GM19463 (cell line): ENCODE data around the gene MBD1.
"Not testable (repeated sequence)": the region's sequence is repeated elsewhere in the genome, so short reads cannot be mapped to it uniquely, and the experiment has no call there.

ENCODE experiments used
- ATAC-seq: cut with Tn5 transposase; IDR thresholded peaks from one replicate; pipeline ENCODE4 v1.9.1; 2021; ENCODE audit warnings: mild to moderate bottlenecking, moderate library complexity; ENCODE audit not compliant: unreplicated experiment

MBD1 gene

DNA sequence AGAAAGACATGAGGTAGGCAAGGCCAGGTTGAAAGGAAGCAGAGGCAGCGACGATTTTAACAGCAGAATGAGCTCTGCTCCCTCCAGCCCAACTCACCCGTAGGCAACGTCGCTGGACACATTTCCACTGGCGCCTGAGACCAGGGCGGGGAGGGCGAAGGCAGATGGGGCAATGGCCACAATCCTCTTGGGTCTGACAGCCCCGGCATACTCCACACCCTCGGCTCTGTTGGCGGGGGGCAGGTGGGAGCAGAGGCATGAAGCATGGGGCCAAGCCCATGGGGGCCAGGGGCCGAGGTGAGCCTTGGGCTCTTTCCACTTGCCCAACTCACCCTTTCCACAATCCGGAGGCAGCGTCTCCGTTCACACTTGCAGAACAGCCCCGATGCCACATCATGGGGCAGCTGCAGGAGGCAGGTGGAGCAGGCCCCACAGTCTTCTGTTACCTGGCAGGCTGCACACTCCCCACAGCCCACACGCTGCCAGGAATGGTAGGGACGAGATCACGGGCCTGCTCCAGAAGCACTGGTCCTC is 5.8 kb downstream of the MBD1 start:
- ATAC-seq: no peak

DNA sequence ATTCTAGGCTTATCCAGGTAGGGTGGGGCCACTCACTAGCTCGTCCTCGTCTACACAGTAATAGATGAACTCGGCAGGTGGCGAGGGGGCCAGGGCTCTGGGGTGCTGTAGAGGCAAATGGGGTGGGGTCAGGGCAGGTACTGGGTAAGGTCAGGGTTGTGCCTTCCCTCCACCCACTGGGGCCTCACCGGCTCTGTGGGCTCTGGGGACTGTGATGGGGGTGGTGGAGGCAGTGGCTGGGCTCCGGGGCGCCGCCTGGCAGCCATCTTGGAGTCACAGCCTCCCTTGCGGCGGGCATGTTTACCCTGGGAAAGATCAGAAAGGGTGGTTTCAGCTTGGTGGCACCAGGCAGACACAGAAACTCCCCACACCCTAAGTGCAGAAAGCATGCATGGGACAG is 6.4 kb downstream of the MBD1 start:
- ATAC-seq: no peak

DNA sequence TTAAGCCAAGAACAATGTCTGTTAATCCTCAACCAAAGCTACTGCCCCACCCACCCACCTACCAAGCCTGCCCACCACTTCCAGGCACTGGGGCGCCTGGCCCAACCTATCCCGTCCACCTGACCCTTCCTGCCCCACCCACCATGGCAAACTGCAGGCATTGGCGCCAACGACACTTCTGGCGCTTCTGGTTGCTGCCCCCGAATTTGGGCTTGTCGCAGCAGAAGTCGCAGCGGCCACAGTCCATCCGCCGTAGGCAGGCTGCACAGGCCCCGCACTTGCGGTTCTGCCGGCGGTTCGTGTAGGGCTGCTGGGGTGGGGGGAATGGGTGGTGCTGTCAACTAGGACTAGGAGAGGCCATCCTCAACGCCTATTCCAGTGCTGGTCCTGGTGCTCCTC is 7.3 kb downstream of the MBD1 start:
- ATAC-seq: no peak

DNA sequence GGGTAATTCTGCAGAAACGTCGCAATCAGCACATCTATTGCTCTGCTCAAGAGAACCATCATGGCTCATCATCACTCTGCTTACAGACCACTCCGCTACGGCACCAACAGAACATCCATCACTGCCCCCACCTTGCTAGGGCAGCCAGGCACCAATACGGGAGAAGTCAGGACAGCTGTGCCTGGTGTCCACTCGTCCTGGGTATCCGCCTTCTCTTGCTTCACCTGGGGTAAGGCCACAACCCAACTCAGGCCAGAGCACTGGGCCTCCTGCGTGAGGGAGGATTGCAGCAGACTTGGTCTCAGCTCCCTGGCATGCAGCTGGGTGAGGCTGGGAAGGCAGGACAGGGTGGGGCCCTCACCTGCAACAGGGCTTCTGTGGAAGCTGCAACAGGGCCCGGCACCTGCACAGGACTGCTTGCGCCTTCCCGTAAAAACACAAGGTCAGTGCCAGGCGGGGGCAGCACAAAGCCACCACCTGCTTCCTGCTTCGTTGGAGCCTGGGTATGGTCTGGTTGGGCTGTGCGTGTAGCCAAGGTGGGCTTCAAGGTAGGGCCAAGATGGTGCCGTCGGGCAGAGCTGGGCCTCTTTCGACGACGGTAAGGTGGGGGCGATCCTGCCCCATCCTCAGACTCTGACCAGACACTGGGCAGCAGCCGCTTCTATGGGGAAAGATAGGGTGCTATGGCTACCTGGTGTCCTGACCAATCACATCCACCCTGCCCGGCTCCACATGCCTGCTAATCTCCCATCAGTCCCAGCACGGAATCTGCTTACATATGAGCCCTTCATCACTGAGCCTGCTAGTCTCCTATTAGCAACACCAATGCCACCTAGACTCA is 7.9 kb downstream of the MBD1 start:
- no peak for ATAC-seq

DNA sequence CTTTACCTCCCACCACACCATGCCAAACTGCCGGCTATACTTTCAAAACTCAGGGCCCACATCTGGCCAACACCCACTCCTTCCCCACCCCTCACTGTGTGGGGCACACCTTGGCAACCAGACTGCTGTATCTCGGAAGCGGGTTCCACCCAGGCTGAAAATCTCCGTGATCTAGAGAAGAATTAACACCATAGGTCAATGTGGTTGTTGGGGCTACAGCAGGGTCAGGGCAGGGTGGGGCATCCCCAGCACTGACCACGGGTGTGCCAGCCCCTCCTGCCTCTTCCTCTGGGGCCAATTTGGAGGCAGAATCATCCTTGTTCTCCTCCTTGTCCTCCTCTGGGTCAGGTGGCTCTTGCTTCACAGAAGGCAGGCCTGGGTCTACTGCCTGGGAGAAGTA is 8.8 kb downstream of the MBD1 start:
- no peak for ATAC-seq

DNA sequence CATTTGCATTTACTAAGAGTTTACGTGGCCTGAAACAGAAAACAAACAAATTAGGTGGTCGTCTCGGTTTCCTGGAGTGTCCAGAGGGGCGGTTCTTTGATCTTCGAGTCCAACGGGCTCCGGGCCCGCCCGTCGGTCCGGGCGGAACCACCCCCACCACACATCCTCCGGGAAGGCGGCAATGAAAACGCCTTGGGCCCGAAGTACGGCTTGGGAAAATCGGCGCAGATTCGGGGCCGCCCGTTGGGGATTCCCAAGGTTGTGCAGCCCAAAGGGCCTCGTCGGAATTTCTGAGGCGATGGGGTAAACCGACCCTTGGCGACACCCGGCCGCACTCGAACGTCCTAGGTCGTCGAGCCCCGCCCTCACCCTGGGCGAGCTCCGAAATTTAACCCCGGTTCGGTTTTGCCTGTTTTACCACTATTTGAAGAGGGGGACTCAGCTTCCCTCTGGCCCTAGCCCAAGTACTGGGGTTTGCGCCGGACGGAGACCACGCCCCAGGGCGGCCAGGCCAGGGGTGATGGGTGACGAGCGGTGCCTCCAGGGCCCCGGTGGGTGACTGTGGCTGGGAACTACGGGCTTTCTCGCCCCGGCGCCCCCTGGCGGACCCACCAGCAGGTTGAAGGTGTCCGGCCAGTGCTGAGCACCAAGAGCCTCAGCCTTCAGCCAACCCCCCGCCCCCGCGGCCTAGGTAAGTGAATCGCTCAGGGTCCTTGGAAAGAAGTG is 13.1 kb downstream of the MBD1 start:
- ATAC-seq: peak; percentile 74

GRCh38 chr18:50266248-50266704 is 15.0 kb downstream of the MBD1 start, which contains the start of gene CFAP53:
CFAP53 (minus strand) TSS chr18:50266495; CDS start chr18:50266404, 91 bp downstream.
- peak; percentile 85 for ATAC-seq

DNA sequence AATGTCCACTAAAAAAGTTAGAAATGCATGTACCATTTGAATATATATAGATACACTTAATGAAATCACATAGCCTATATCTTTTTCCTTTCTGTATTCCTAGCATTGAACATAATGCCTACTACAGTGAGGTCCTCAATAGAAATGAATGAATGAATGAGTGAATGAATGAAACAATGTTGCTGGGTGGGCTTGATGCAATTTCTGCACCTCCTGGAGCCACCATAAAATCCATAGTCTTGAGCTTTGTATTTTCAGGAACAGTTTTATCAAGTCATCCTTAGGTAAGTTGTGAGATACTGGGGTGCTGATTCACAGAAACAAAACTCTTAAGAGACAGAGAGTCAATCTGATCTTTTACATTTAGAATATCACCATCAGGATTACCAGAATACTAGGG is 18.3 kb downstream of the MBD1 start:
- no peak for ATAC-seq

DNA sequence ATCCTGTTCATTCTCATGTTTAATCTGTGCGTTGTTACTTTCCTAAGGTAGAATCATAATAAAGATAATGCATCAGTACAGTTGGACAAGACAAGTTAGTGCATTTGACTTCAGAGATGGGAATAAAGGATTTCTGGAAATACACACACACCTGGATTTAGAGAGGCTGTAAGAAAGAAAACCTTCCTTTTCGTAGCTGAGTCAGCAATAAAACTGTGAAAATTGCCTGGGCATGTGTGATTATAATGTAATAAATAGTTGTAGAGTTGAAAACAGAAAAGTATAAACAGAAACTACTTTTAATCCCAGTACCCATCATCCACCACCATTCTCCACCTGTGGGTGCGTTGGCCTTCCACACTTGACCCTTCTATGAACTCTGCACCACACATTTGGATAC is 30.4 kb downstream of the MBD1 start:
- ATAC-seq: no peak

GRCh38 chr18:50249576-50249975 is 31.7 kb downstream of the MBD1 start:
- ATAC-seq: no peak

- no peak for ATAC-seq
Observed at GRCh38 chr18:50247561-50247960, 33.8 kb downstream of the MBD1 start.

DNA sequence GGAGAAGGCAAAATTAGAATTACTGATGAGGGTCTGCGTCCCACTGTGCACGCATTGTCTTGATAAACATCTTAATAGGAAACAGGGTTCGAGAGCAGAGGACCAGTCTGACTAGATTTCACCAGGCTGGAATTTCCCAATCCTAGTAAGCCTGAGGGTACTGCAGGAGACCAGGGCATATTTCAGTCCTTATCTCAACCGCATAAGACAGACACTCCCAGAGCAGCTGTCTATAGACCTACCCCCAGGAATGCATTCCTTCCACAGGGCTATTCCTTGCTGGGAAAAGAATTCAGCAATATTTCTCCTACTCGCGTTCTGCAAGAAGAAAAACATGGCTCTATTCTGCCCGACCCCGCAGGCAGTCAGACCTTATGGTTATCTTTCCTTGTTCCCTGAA is 39.6 kb downstream of the MBD1 start:
- ATAC-seq: not testable (repeated sequence)

DNA sequence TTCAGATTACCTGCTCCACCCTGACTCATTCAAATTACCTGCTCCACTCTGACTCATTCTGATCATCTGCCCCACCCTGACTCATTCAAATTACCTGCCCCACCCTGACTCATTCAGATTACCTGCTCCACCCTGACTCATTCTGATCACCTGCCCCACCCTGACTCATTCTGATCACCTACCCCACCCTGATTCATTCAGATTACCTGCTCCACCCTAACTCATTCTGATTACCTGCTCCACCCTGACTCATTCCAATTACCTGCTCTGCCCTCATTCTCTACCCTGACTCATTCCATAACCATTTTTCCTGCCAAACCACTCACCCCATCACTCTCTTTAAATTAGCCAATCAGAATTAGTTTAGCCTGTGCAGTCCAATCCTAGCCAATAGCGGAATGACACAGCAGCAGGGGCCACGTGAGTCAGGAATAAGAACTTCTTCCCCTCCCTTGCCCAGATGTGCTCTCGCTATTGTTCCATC is 41.2 kb downstream of the MBD1 start:
- no peak for ATAC-seq

DNA sequence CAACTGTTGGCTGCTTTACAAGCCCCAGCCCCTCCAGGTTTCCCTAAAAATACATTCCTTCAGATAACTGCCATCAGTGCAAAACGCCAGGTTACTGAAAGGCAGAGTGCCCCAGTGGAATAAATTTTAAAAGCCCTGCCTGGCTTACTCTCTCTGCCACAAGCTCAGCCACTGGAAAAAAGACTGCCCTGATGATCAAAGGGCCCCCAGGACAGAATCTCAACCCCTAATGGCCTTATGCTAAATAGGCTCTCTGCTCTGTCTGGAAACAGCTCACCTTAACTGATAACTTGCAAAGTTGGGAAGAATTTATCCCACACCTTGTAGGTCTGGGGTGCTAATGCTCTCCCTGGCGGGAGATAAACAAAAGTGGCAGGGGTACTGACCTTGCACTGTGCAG is 48.9 kb downstream of the MBD1 start:
- no peak for ATAC-seq

- no peak for ATAC-seq
Observed at GRCh38 chr18:50231621-50232020, 49.7 kb downstream of the MBD1 start.

DNA sequence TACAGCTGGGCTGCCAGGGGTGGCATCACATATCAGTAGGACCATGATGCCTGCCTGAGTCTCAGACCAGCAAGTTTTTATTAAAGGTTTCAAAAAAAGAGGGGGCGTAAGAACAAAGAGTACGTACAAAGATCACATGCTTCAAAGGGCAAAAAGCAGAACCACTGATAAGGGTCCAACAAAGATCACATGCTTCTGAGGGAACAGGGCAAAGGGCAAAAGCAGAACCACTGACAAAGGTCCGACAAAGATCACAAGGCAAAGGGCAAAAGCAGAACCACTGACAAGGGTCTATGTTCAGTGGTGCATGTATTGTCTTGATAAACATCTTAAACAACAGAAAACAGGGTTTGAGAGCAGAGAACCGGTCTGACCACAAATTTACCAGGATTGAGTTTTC is 61.1 kb downstream of the MBD1 start:
- not testable (repeated sequence) for ATAC-seq
